ENCODE measurements around the gene GPR37L1. TPM values are rescaled to one million over a fixed set of nuclear protein-coding genes. Genes with fewer than 3 reads are reported as not detected.
"Not testable (repeated sequence)": the region's sequence is repeated elsewhere in the genome, so short reads cannot be mapped to it uniquely, and the experiment has no call there.

Gene GPR37L1
- total RNA-seq, 1 donor from 2014 or later = not detected

GRCh38 chr1:202133989-202134388 is 11.3 kb downstream of the GPR37L1 start:
- intact Hi-C loops (cut with micrococcal nuclease) = loop anchor here (2.0 kb wide), 1 partner anchor 135 kb away; no protein-coding TSS in a partner anchor
- POLR2A ChIA-PET = no interaction called here
- ATAC-seq (ENCODE audit: low read depth) (no peak), DNase-seq (no peak)
- Mint-ChIP-seq H3K36me3 (ENCODE audit: low read depth) (peaks cover 66% of the 10 kb centered on the region), H3K9me3 (no peaks in the 10 kb centered on the region), H3K4me3 (no peak overlapping the region), H3K4me1 (peaks cover 1% of the 10 kb centered on the region), H3K27me3 (no peaks in the 10 kb centered on the region), H3K27ac (no peak overlapping the region)
- CTCF ChIA-PET = interaction anchor here (1.0 to 2.2 kb wide), 7 partner anchors 14 to 238 kb away, joined by 3 to 10 read pairs (median 6); no protein-coding TSS in a partner anchor
- no peak for TF ChIP-seq CTCF (IDR thresholded peaks at IDR 0.05)

- ChIA-PET CTCF (interaction anchor here (1.0 to 2.2 kb wide), 10 partner anchors 15 to 239 kb away, joined by 3 to 10 read pairs (median 5); partner anchors contain the start of gene PTPN7), POLR2A (no interaction called here)
- no peaks in the 10 kb centered on the region for H3K9me3 Mint-ChIP-seq
- intact Hi-C loops (cut with micrococcal nuclease) = loop anchor here (1.0 to 2.0 kb wide), 5 partner anchors 9 to 256 kb away; no protein-coding TSS in a partner anchor
- no peak overlapping the region for H3K27ac Mint-ChIP-seq
- ATAC-seq (ENCODE audit: low read depth) (no peak), DNase-seq (no peak)
- H3K4me1 Mint-ChIP-seq = peaks cover 3% of the 10 kb centered on the region
- peaks cover 68% of the 10 kb centered on the region for H3K36me3 Mint-ChIP-seq (ENCODE audit: low read depth)
- H3K27me3 Mint-ChIP-seq = no peaks in the 10 kb centered on the region
- TF ChIP-seq CTCF (IDR thresholded peaks at IDR 0.05) = no peak
- no peak overlapping the region for H3K4me3 Mint-ChIP-seq
These were observed 12.0 kb downstream of the GPR37L1 start for GRCh38 chr1:202134645-202135172.

DNA sequence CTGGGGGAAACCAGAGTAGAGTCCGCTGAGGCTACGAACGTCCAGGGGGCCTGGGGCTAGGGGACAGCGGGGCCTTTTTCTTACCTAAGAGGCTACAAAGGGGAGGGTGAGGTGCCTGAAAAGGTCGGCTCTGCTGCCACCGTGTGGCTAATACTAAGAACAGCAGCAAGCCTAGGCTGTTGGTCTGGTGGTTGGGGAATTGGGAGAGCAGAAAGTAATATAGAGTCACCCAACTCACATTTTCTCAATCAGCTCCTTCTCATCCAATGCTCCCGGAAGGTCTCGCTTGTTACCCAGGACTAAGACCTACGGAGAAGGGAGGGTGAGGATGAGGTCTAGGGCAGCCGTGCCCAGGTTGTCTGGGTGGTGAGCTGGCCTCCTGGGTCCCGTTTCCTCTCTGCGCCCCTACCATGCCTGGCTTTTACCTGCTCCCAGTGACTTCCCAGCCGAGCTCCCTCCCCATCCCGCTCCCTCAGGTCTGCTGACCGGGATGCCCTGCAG is 12.6 kb downstream of the GPR37L1 start:
- DNase-seq (peak; percentile 40), ATAC-seq (ENCODE audit: low read depth) (peak; percentile 97)
- H3K9me3 Mint-ChIP-seq = no peaks in the 10 kb centered on the region
- H3K27ac Mint-ChIP-seq = no peak overlapping the region
- H3K4me1 Mint-ChIP-seq = peaks cover 4% of the 10 kb centered on the region
- peak; percentile 49 for TF ChIP-seq CTCF (IDR thresholded peaks at IDR 0.05)
- intact Hi-C loops (cut with micrococcal nuclease) = loop anchor here (1.0 to 2.0 kb wide), 5 partner anchors 8 to 257 kb away; no protein-coding TSS in a partner anchor
- CTCF ChIA-PET = interaction anchor here (0.7 to 2.2 kb wide), 13 partner anchors 20 to 275 kb away, joined by 3 to 10 read pairs (median 3); partner anchors contain the start of gene PTPN7
- no peak overlapping the region for H3K4me3 Mint-ChIP-seq
- POLR2A ChIA-PET = no interaction called here
- no peaks in the 10 kb centered on the region for H3K27me3 Mint-ChIP-seq
- peaks cover 68% of the 10 kb centered on the region for H3K36me3 Mint-ChIP-seq (ENCODE audit: low read depth)

DNA sequence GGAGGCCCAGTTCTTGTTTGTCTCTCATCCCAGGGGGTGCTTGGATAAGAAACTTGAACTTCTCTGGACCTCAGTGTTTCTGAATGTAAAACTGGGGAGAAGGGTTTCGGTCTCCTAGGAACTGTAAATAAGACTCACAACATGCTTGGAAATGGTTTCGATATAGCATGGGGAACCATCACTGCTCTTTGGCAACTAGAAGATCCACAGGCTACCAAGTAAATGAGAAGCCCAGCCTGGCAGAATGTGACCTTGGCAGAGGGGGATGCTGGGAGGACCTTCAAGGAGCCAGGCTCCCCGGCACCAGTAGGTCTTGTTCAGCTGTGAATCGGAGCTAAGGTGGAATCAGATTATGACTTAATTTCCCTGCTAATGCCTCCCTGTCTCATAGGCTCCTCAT is 18.1 kb downstream of the GPR37L1 start:
- POLR2A ChIA-PET = no interaction called here
- Mint-ChIP-seq H3K27ac (no peak overlapping the region), H3K27me3 (no peaks in the 10 kb centered on the region), H3K36me3 (ENCODE audit: low read depth) (peaks cover 39% of the 10 kb centered on the region), H3K4me1 (peaks cover 39% of the 10 kb centered on the region), H3K9me3 (no peaks in the 10 kb centered on the region), H3K4me3 (no peak overlapping the region)
- intact Hi-C loops (cut with micrococcal nuclease) = loop anchor here (10.0 kb wide), 1 partner anchor 884 kb away; the partner anchor contains the start of gene PPFIA4
- ATAC-seq (ENCODE audit: low read depth) = no peak
- CTCF ChIA-PET = no interaction called here
- no peak for TF ChIP-seq CTCF (IDR thresholded peaks at IDR 0.05)
- DNase-seq = no peak

DNA sequence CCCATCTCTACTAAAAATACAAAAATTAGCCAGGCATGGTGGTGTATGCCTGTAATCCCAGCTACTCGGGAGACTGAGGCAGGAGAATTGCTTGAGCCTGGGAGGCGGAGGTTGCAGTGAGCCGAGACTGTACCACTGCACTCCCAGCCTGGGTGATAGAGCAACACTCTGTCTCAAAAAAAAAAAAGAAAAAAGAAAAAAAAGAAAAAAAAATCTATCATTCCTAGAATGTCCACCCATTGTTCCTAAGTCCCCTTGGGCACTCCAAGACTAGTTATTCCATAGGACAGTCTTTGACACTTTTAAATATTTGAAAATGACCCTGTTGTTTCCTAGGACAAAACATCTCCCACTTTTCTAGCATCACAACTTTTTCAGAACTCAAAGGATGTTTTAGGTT is 18.8 kb downstream of the GPR37L1 start:
- H3K27me3 Mint-ChIP-seq; H3K4me3 Mint-ChIP-seq; ATAC-seq (ENCODE audit: low read depth); H3K9me3 Mint-ChIP-seq; CTCF ChIA-PET; DNase-seq; POLR2A ChIA-PET; H3K27ac Mint-ChIP-seq: not testable (repeated sequence)
- Mint-ChIP-seq H3K4me1 (peaks cover 44% of the 10 kb centered on the region), H3K36me3 (ENCODE audit: low read depth) (peaks cover 37% of the 10 kb centered on the region)
- intact Hi-C loops (cut with micrococcal nuclease) = loop anchor here (10.0 kb wide), 1 partner anchor 883 kb away; the partner anchor contains the start of gene PPFIA4

Data from activated B cell treated with CpG ODN at 0.5 μM for 24 hours (primary cell).